Ovary (tissue), 9 donors: ENCODE measurements around the gene GABRB3. TPM values are rescaled to one million over a fixed set of nuclear protein-coding genes. Genes with fewer than 3 reads are reported as not detected.

Experiments
- DNase-seq, 5 donors: peaks; one replicate each; pipeline ENCODE4 v3.0.0-alpha.2; 2019 to 2020
- H3K27ac ChIP-seq, 2 donors: fragments of 200-600 bp; one replicate each; pipeline versions ENCODE4 v1.5.1 to v1.8.0; 2019 to 2022
- H3K27me3 ChIP-seq: fragments of 200-600 bp; one replicate; pipeline ENCODE4 v1.8.0; 2022
- H3K36me3 ChIP-seq: fragments of 200-600 bp; sonication (generic); one replicate; pipeline ENCODE4 v1.5.1; 2019
- H3K4me1 ChIP-seq: one replicate; pipeline ENCODE4 v1.8.1; 2013; ENCODE audit warnings: mild to moderate bottlenecking, moderate library complexity; ENCODE audit not compliant: insufficient read depth
- H3K4me3 ChIP-seq: fragments of 200-600 bp; sonication (generic); one replicate; pipeline ENCODE4 v1.5.1; 2017
- H3K9me3 ChIP-seq, 2 donors: fragments of 200-600 bp in 1 of 2; sonication (generic) in 1 of 2; one replicate each; pipeline versions ENCODE4 v1.5.1 to v1.8.1; 2013 to 2019; ENCODE audit warnings: mild to moderate bottlenecking in 1 of 2, moderate library complexity in 1 of 2
- CTCF ChIP-seq, 3 donors: fragments of 450-650 bp in 2 of 3; fragments of 200-600 bp in 1 of 3; IDR thresholded peaks; one replicate each; pipeline versions ENCODE4 v1.5.1 to v1.8.0; 2016 to 2022; ENCODE audit warnings: antibody characterized with exemption in 3 of 3, mild to moderate bottlenecking in 1 of 3
- EP300 ChIP-seq: sonication (generic); formaldehyde crosslinking; IDR thresholded peaks from one replicate; pipeline ENCODE4 v1.6.1; 2017; ENCODE audit warnings: antibody characterized with exemption
- POLR2A ChIP-seq: fragments of 450-650 bp; IDR thresholded peaks from one replicate; pipeline ENCODE4 v1.6.1; 2017; ENCODE audit warnings: antibody characterized with exemption, mild to moderate bottlenecking, moderate library complexity
- WGBS, 3 donors: extraction: QIAGEN DNeasy Blood & Tissue Kit in 1 of 3; methylation state at CpG; one replicate each; pipeline versions ENCODE4 v1.1.5 to v1.1.7; 2013 to 2017; 5-methylcytosine and 5-hydroxymethylcytosine counted together
- intact Hi-C, 4 donors: fragments of 100-400 bp; cut with DNase I; formaldehyde crosslinking; loops; one replicate each; pipeline versions ENCODE4 v1.11.0 to v1.15.1; 2022 to 2023
- polyA plus RNA-seq, 2 donors: library from polyadenylated mRNA; stranded (reverse); fragments of 200-250 nt in 1 of 2; fragments of 350-450 nt in 1 of 2; fragmentation: Illumina TruSeq in 1 of 2; extraction: RNeasy Lipid Tissue Mini Kit (QIAGEN cat#74804) in 1 of 2; gene quantifications; one replicate each; pipeline ENCODE4 v1.2.3, GENCODE V29; 2013 to 2014
- total RNA-seq, 7 donors: library from RNA; depleted of rRNA in 2 of 7; stranded (reverse); fragments of >200 nt in 2 of 7; fragmentation: NEBNext Ultra II Directional in 3 of 7; extraction: Animal tissue kit (Norgen Biotek cat#: 25700) in 3 of 7; gene quantifications; one replicate each; pipeline versions ENCODE4 v1.1.0 to v1.2.4, GENCODE V29; 2016 to 2023
- donor health status: DM: no; HTN: no; CAD: no; lungs with moderate emphysema.
- donor health status: DM: no; HTN: no; CAD: no.
- donor health status: Bipolar disorder and iron deficiency.
- donor health status: DM: yes; HTN: yes; CAD: no.
- donor health status: DM: no; HTN: no; CAD: no.
- donor health status: DM: yes; HTN: yes; CAD: no.

The GABRB3 gene
- total and polyA plus RNA-seq, 9 donors, result 0.60 to 6.7 (median 3.0) TPM

DNA sequence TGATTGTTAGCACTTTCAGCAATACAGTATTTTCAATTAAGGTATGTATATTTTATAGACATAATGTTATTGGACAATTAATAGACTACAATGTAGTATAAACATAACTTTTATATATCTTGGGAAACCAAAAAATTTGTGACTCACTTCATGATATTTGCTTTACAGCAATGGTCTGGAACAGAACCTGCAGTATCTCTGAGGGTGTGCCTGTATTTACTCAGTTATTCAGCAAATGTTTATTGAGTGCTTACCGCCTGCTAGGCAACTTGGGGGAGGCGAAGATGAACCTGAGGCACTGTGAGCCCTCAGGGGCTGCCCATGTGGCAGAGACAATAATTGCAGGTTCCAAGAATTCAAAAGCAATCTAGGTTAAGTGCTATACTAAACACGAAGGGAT lies 144.8 kb downstream of the GABRB3 start:
- Histone ChIP-seq H3K9me3 (no peaks in the 10 kb centered on the region), H3K4me1 (no peaks in the 10 kb centered on the region), H3K27ac (no peak overlapping the region), H3K27me3 (no peaks in the 10 kb centered on the region), H3K4me3 (no peak overlapping the region), H3K36me3 (no peaks in the 10 kb centered on the region)
- WGBS, 3 donors, result 86 to 93% (median 91%) methylated on average over 3 of the region's 3 CpGs
- no peak for TF ChIP-seq CTCF (IDR thresholded peaks at IDR 0.05)
- no peak for TF ChIP-seq POLR2A
- no peak for TF ChIP-seq EP300
- DNase-seq, result no peak
- intact Hi-C loops, result no loop called here

DNA sequence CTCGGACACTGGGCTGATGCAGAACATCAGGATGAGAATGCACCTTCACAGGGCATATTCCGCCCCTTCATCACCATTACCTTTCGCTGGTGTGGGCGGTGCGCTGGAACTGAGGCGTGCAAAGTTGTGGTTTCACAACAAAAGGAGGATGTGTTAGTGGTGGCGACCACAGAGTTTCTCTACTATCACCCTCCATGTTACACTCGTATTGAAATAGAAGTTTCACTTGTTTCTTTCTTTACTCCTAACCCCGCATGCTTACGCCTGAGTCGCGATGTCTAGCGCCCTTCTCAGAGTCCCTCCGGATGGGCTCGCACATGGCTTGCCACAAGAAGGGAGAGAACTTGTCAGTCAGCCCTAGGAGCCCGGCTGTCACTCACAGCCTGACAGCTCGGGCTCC lies 148.7 kb downstream of the GABRB3 start:
- H3K4me1 ChIP-seq, result no peaks in the 10 kb centered on the region
- TF ChIP-seq POLR2A (no peak), CTCF (IDR thresholded peaks at IDR 0.05) (no peak), EP300 (no peak)
- H3K4me3 ChIP-seq, result no peak overlapping the region
- DNase-seq, result no peak
- 96 to 97% (median 96%) methylated on average over 17 of the region's 17 CpGs for WGBS, 3 donors
- peaks cover 0 to 3% of the 10 kb centered on the region in 2 donors for H3K9me3 ChIP-seq
- no peak overlapping the region for H3K27ac ChIP-seq
- intact Hi-C loops, result no loop called here
- no peaks in the 10 kb centered on the region for H3K27me3 ChIP-seq
- H3K36me3 ChIP-seq, result no peaks in the 10 kb centered on the region

DNA sequence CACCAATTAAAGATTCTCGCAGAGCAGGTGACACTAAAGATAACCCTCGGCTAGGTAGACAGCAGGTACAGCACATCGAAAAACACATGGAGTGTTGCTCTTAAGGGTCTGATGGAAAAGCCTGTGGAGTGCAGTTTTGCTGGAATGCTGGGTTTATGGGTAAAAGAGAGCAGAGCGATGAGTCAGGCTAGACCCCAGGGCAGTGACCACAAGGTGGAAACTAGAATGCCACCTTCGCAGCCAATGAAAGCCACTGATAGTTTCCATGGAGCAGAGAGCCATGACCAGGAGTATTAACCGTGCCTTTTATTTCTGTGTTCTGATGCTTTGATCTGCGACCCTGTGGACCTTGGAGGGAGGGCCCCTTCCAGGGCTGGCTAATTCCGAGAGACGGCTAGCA lies 149.8 kb downstream of the GABRB3 start:
- TF ChIP-seq POLR2A (no peak), CTCF (IDR thresholded peaks at IDR 0.05) (no peak), EP300 (no peak)
- WGBS, 3 donors, result 78 to 84% (median 80%) methylated on average over 9 of the region's 9 CpGs

GRCh38 chr15:26621816-26622215 lies 151.1 kb downstream of the GABRB3 start:
- no peak for TF ChIP-seq CTCF (IDR thresholded peaks at IDR 0.05)
- TF ChIP-seq POLR2A, result no peak
- TF ChIP-seq EP300, result no peak
- Histone ChIP-seq H3K36me3 (no peaks in the 10 kb centered on the region), H3K4me3 (no peak overlapping the region), H3K27ac (no peak overlapping the region), H3K27me3 (no peaks in the 10 kb centered on the region), H3K9me3 (peaks cover 0 to 3% of the 10 kb centered on the region in 2 donors), H3K4me1 (no peaks in the 10 kb centered on the region)
- intact Hi-C loops, result no loop called here
- DNase-seq, result no peak
- 62 to 69% (median 64%) methylated on average over 5 of the region's 5 CpGs for WGBS, 3 donors

More for the DNA sequence above, 149.8 kb downstream of the GABRB3 start:
- intact Hi-C loops, result no loop called here
- Histone ChIP-seq H3K36me3 (no peaks in the 10 kb centered on the region), H3K9me3 (peaks cover 0 to 3% of the 10 kb centered on the region in 2 donors), H3K27me3 (no peaks in the 10 kb centered on the region), H3K4me3 (no peak overlapping the region), H3K4me1 (no peaks in the 10 kb centered on the region), H3K27ac (no peak overlapping the region)
- DNase-seq, result no peak
